ENCODE data around the gene CDYL. TPM values are rescaled to one million over a fixed set of nuclear protein-coding genes. Genes with fewer than 3 reads are reported as not detected.

CDYL gene
- total RNA-seq, 1 donor from 2014 or later, result 53.5 TPM

GRCh38 chr6:4953440-4953839 lies 177.2 kb downstream of the CDYL start:
- Histone ChIP-seq H3F3A (ENCODE audit: low read depth) (peaks cover 13% of the 10 kb centered on the region), H3K9ac (no peak overlapping the region), H3K79me2 (ENCODE audit: low read depth) (no peaks in the 10 kb centered on the region), H3K4me3 (no peak overlapping the region), H3K36me3 (no peaks in the 10 kb centered on the region), H3K27ac (no peak overlapping the region), H3K27me3 (no peaks in the 10 kb centered on the region), H3K4me2 (no peak overlapping the region), H4K20me1 (ENCODE audit: low read depth) (no peaks in the 10 kb centered on the region), H3K4me1 (peaks cover 5% of the 10 kb centered on the region), H3K9me3 (ENCODE audit: low read depth) (no peaks in the 10 kb centered on the region), H2AFZ (replicated peaks) (no peak overlapping the region)
- no peaks in the 10 kb centered on the region for H3K9me3 Mint-ChIP-seq
- TF ChIP-seq EZH2 (IDR thresholded peaks at IDR 0.05) (no peak), EZH2phosphoT487 (IDR thresholded peaks at IDR 0.05) (no peak), CTCF (IDR thresholded peaks at IDR 0.05) (no peak)
- H3K27ac Mint-ChIP-seq, result no peak overlapping the region
- peaks cover 56% of the 10 kb centered on the region for H3K36me3 Mint-ChIP-seq
- no peak overlapping the region for H3K4me3 Mint-ChIP-seq
- H3K4me1 Mint-ChIP-seq, result peaks cover 4% of the 10 kb centered on the region
- H3K27me3 Mint-ChIP-seq (ENCODE audit: insufficient read depth, low read depth), result no peaks in the 10 kb centered on the region
- no peak for DNase-seq (ENCODE audit: low spot score)

- TF ChIP-seq EZH2 (IDR thresholded peaks at IDR 0.05), result no peak
- no peak for TF ChIP-seq EZH2phosphoT487 (IDR thresholded peaks at IDR 0.05)
- TF ChIP-seq CTCF (IDR thresholded peaks at IDR 0.05), result no peak
- H3K79me2 ChIP-seq (ENCODE audit: low read depth), result no peaks in the 10 kb centered on the region
- no peak for DNase-seq (ENCODE audit: low spot score)
- H3K4me3 Mint-ChIP-seq, result no peak overlapping the region
- H3K27ac ChIP-seq, result no peak overlapping the region
- H2AFZ ChIP-seq (replicated peaks), result no peak overlapping the region
- peaks cover 35% of the 10 kb centered on the region for H3K36me3 Mint-ChIP-seq
- no peaks in the 10 kb centered on the region for H3K4me1 ChIP-seq
- no peak overlapping the region for H3K27ac Mint-ChIP-seq
- no peaks in the 10 kb centered on the region for H3K27me3 ChIP-seq
- no peaks in the 10 kb centered on the region for H3K9me3 ChIP-seq (ENCODE audit: low read depth)
- H3K4me2 ChIP-seq, result no peak overlapping the region
- no peak overlapping the region for H3K9ac ChIP-seq
- H3K4me1 Mint-ChIP-seq, result no peaks in the 10 kb centered on the region
- peaks cover 2% of the 10 kb centered on the region for H3K9me3 Mint-ChIP-seq
- H3K27me3 Mint-ChIP-seq (ENCODE audit: insufficient read depth, low read depth), result no peaks in the 10 kb centered on the region
- H4K20me1 ChIP-seq (ENCODE audit: low read depth), result no peaks in the 10 kb centered on the region
- H3K4me3 ChIP-seq, result no peak overlapping the region
- H3F3A ChIP-seq (ENCODE audit: low read depth), result peaks cover 13% of the 10 kb centered on the region
- H3K36me3 ChIP-seq, result no peaks in the 10 kb centered on the region
Measured at GRCh38 chr6:4956625-4957024, 180.4 kb downstream of the CDYL start.

DNA sequence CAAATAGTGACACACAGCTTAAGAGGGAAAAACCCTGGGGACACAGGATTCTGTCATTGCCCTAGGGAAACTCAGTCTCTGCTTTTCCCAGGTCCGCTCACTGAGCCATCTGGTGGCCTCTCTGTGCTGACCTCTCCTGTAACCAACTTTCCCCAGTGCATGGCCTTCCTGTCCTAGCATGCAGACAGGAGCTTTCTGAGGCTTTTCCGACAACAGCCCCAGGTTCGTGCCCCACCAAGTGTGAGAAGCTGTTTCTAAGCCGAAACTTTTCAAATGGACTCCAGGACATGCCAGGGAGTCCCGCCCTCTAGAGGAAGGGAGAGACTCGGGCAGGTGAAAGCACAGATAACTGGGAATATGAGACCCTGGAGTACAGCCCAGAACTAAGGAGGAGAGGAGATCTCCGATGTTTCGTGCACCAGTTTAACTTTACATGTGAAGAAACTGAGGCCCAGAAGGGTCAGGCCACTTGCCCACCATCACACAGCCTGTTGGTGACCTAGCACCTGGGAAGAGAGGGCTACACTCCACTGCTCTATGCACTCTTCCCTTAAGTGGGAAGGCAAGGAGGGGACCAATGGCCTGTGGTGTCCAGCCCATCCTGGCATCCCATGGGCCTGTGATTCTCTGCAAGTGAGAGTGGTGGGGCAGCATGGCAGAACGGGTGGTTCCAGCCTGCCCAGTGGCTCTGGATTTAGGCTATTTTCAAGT lies 181.5 kb downstream of the CDYL start:
- peaks cover 25% of the 10 kb centered on the region for H3K36me3 Mint-ChIP-seq
- Histone ChIP-seq H3K4me2 (no peak overlapping the region), H3K27me3 (no peaks in the 10 kb centered on the region), H3K9me3 (ENCODE audit: low read depth) (no peaks in the 10 kb centered on the region), H3K79me2 (ENCODE audit: low read depth) (no peaks in the 10 kb centered on the region), H3K4me1 (no peaks in the 10 kb centered on the region), H4K20me1 (ENCODE audit: low read depth) (no peaks in the 10 kb centered on the region), H3K36me3 (no peaks in the 10 kb centered on the region), H3F3A (ENCODE audit: low read depth) (peaks cover 13% of the 10 kb centered on the region), H3K4me3 (no peak overlapping the region), H3K27ac (no peak overlapping the region), H2AFZ (replicated peaks) (no peak overlapping the region), H3K9ac (no peak overlapping the region)
- H3K9me3 Mint-ChIP-seq, result peaks cover 2% of the 10 kb centered on the region
- TF ChIP-seq CTCF (IDR thresholded peaks at IDR 0.05) (peak; percentile 57), EZH2 (IDR thresholded peaks at IDR 0.05) (no peak)
- peaks cover under 1% of the 10 kb centered on the region for H3K4me1 Mint-ChIP-seq
- H3K27ac Mint-ChIP-seq, result no peak overlapping the region
- H3K4me3 Mint-ChIP-seq, result no peak overlapping the region
- DNase-seq (ENCODE audit: low spot score), result peak; percentile 44
- H3K27me3 Mint-ChIP-seq (ENCODE audit: insufficient read depth, low read depth), result peaks cover 2% of the 10 kb centered on the region

Data from neural progenitor cell (in vitro differentiated cells).